Activated naive CD4-positive, alpha-beta T cell treated with anti-CD3 and anti-CD28 coated beads for 36 hours (primary cell): ENCODE measurements around the gene MINDY3. TPM values are rescaled to one million over a fixed set of nuclear protein-coding genes. Genes with fewer than 3 reads are reported as not detected.
"Not testable (repeated sequence)": the region's sequence is repeated elsewhere in the genome, so short reads cannot be mapped to it uniquely, and the experiment has no call there.

Experiments used
- CTCF ChIA-PET: fragments of 350-600 bp; sonication (Branson Sonifier 250); formaldehyde crosslinking; loops from one replicate; lab custom pipeline; 2021; ENCODE audit warnings: antibody characterized with exemption; lab: Charles Lee
- DNase-seq: peaks from one replicate; pipeline ENCODE4 v3.0.0-alpha.2; 2020
- H3K27ac Mint-ChIP-seq: one replicate; pipeline ENCODE4 v1.8.0; 2021; ENCODE audit warnings: mild to moderate bottlenecking, mixed read lengths
- H3K27me3 Mint-ChIP-seq: one replicate; pipeline ENCODE4 v1.8.0; 2021; ENCODE audit warnings: low read depth, mixed read lengths
- H3K36me3 Mint-ChIP-seq: one replicate; pipeline ENCODE4 v1.8.0; 2021; ENCODE audit warnings: low read depth, mixed read lengths
- H3K4me1 Mint-ChIP-seq: one replicate; pipeline ENCODE4 v1.8.0; 2021; ENCODE audit warnings: low read depth, mixed read lengths
- H3K4me3 Mint-ChIP-seq: one replicate; pipeline ENCODE4 v1.8.0; 2021; ENCODE audit warnings: mild to moderate bottlenecking, moderate library complexity, mixed read lengths
- H3K9me3 Mint-ChIP-seq: one replicate; pipeline ENCODE4 v1.8.0; 2021; ENCODE audit warnings: mixed read lengths
- intact Hi-C: fragments of 100-400 bp; cut with micrococcal nuclease; formaldehyde crosslinking; loops from one replicate; pipeline ENCODE4 v1.15.1; 2023
- total RNA-seq, 2 experiments: library from RNA; stranded (reverse); gene quantifications; one replicate each; pipeline ENCODE4 v1.2.3, GENCODE V29; 2021

The MINDY3 gene
- 10 to 100 TPM in 1 of 2 experiments, 1 to 10 TPM in 1; 9.0 to 12.0 TPM for total RNA-seq

GRCh38 chr10:15859906-15860691 lies at the start of gene MINDY3:
Gene MINDY3 (minus strand): TSS chr10:15860507. CDS start chr10:15860299, 208 bp downstream.
- Mint-ChIP-seq H3K27ac (peak within 1 kb of the TSS; percentile 90), H3K4me1 (peaks cover 28% of the 10 kb centered on the region), H3K27me3 (peaks cover 9% of the 10 kb centered on the region), H3K9me3 (no peaks in the 10 kb centered on the region), H3K36me3 (peaks cover 7% of the 10 kb centered on the region), H3K4me3 (peak within 1 kb of the TSS; percentile 99)
- peak; percentile 89 for DNase-seq
- CTCF ChIA-PET, result interaction anchor here (0.9 to 2.0 kb wide), 2 partner anchors 11 to 68 kb away, joined by 3 to 7 read pairs; no protein-coding TSS in a partner anchor
- intact Hi-C loops, result loop anchor here (1.0 to 5.0 kb wide), 4 partner anchors 29 to 957 kb away; partner anchors contain the start of gene RSU1

DNA sequence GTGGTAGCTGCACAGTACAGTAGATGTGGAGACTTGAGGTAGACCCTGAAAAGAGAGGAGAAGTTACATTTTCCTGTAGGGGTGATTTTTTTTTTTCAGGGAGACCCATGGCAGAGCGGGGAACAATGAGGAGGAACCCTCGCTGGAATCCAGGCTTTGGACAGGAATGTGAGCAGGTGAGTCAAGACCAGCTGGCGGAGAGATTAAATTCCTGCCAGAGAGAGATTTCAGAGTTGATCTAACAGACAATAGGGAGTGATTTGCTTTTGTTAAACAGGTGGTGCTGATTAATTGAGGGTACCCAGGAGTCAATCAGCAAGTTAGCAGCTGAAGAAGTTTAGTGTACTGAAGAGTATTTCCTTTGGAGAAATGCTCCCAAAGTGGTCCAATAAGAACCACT lies 41.6 kb upstream of the MINDY3 start:
- no peaks in the 10 kb centered on the region for H3K4me1 Mint-ChIP-seq
- CTCF ChIA-PET, result interaction anchor here (0.6 to 1.7 kb wide), 13 partner anchors 9 to 911 kb away, joined by 3 to 10 read pairs (median 3); no protein-coding TSS in a partner anchor
- no peaks in the 10 kb centered on the region for H3K9me3 Mint-ChIP-seq
- DNase-seq, result no peak
- H3K27me3 Mint-ChIP-seq, result peaks cover 2% of the 10 kb centered on the region
- intact Hi-C loops, result loop anchor here (1.0 to 10.0 kb wide), 5 partner anchors 533 to 1355 kb away; partner anchors contain the start of gene PTER
- no peaks in the 10 kb centered on the region for H3K36me3 Mint-ChIP-seq
- no peak overlapping the region for H3K4me3 Mint-ChIP-seq
- no peak overlapping the region for H3K27ac Mint-ChIP-seq

GRCh38 chr10:15898046-15898445 lies 37.7 kb upstream of the MINDY3 start:
- H3K4me1 Mint-ChIP-seq, result no peaks in the 10 kb centered on the region
- no peaks in the 10 kb centered on the region for H3K36me3 Mint-ChIP-seq
- intact Hi-C loops, result no loop called here
- CTCF ChIA-PET, result no interaction called here
- DNase-seq, result no peak
- H3K27ac Mint-ChIP-seq, result no peak overlapping the region
- H3K9me3 Mint-ChIP-seq, result no peaks in the 10 kb centered on the region
- peaks cover 14% of the 10 kb centered on the region for H3K27me3 Mint-ChIP-seq
- H3K4me3 Mint-ChIP-seq, result no peak overlapping the region

- no peaks in the 10 kb centered on the region for H3K4me1 Mint-ChIP-seq
- H3K9me3 Mint-ChIP-seq, result no peaks in the 10 kb centered on the region
- peaks cover 20% of the 10 kb centered on the region for H3K27me3 Mint-ChIP-seq
- CTCF ChIA-PET, result no interaction called here
- no peak for DNase-seq
- H3K36me3 Mint-ChIP-seq, result no peaks in the 10 kb centered on the region
- intact Hi-C loops, result no loop called here
- H3K27ac Mint-ChIP-seq, result no peak overlapping the region
- no peak overlapping the region for H3K4me3 Mint-ChIP-seq
These were observed 37.0 kb upstream of the MINDY3 start for GRCh38 chr10:15897287-15897686.

DNA sequence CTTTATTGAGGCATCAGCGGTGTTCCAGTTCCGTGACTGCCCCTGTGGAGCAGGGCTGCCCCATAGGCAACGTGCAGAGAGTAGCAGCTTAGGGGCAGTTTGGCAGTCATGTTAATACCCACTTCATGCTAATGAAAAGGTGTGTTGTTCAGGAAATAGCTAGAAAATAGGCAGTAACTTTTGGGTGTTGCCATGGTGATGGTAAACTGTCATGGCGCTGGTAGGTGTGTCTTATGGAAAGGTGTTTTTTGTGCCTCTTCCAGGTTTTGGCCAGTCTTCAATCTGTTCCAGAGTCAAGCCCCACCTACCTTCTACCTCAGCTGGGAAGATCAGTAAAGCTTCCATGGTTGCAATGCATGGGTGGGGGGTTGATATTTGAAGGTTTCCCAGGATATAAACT lies 36.3 kb upstream of the MINDY3 start:
- peaks cover 20% of the 10 kb centered on the region for H3K27me3 Mint-ChIP-seq
- H3K4me3 Mint-ChIP-seq, result no peak overlapping the region

DNA sequence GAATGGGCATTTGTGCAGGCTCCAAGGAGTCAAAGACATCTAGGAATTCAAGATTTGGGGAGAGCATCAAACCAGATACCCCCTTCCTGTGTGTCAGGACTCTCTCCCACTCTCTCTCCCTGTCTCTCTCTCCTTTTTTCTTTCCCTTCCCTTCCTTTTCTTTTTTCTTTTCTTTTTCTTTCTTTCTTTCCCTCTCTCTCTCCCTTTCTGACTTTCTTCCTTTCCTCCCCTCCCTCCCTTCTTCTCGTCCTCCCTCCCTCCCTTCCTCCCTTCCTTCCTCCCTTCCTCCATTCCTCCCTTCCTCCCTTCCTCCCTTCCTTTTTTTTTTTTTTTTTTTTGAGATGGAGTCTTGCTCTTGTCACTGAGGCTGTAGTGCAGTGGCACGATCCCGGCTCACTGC lies 24.1 kb upstream of the MINDY3 start:
- intact Hi-C loops, result no loop called here
- CTCF ChIA-PET, result no interaction called here
- no peak overlapping the region for H3K4me3 Mint-ChIP-seq
- H3K9me3 Mint-ChIP-seq, result no peaks in the 10 kb centered on the region
- H3K27me3 Mint-ChIP-seq, result peaks cover 15% of the 10 kb centered on the region
- H3K36me3 Mint-ChIP-seq, result no peaks in the 10 kb centered on the region
- H3K27ac Mint-ChIP-seq, result no peak overlapping the region
- no peaks in the 10 kb centered on the region for H3K4me1 Mint-ChIP-seq
- DNase-seq, result no peak

More for the DNA sequence above, 36.3 kb upstream of the MINDY3 start:
- intact Hi-C loops, result no loop called here
- DNase-seq, result no peak
- H3K9me3 Mint-ChIP-seq, result no peaks in the 10 kb centered on the region
- no peaks in the 10 kb centered on the region for H3K36me3 Mint-ChIP-seq
- CTCF ChIA-PET, result no interaction called here
- H3K27ac Mint-ChIP-seq, result no peak overlapping the region
- H3K4me1 Mint-ChIP-seq, result no peaks in the 10 kb centered on the region

- no peaks in the 10 kb centered on the region for H3K36me3 Mint-ChIP-seq
- intact Hi-C loops, result no loop called here
- no peaks in the 10 kb centered on the region for H3K9me3 Mint-ChIP-seq
- DNase-seq, result no peak
- CTCF ChIA-PET, result interaction anchor here (0.6 to 0.7 kb wide), 2 partner anchors 24 to 64 kb away, joined by 3 read pairs; no protein-coding TSS in a partner anchor
- H3K27ac Mint-ChIP-seq, result no peak overlapping the region
- H3K27me3 Mint-ChIP-seq, result peaks cover 23% of the 10 kb centered on the region
- H3K4me3 Mint-ChIP-seq, result no peak overlapping the region
- H3K4me1 Mint-ChIP-seq, result no peaks in the 10 kb centered on the region
These were observed 21.2 kb upstream of the MINDY3 start for GRCh38 chr10:15881542-15881941.

DNA sequence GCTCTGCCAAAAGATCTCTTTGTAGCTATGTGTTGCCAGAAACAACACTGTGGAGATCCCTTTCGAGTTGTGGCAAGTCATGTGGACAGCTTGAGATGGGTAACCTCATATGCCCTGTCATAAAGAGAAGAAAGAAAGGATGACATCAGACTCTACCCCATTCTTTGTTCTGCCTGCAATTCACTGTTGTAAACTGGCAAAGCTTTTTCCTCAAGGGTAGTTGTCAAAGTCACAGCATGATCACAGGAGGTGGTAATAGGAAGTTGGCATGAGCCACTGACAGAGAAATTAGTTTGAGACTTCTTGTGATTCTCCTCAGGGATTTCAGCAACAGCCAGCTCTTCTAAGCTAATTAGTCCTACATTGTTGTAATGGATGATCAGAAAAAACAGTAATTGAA lies 19.4 kb upstream of the MINDY3 start:
- intact Hi-C loops, result loop anchor here (1.0 kb wide), 3 partner anchors 666 to 930 kb away; no protein-coding TSS in a partner anchor
- Mint-ChIP-seq H3K36me3 (no peaks in the 10 kb centered on the region), H3K27me3 (peaks cover 37% of the 10 kb centered on the region), H3K9me3 (no peaks in the 10 kb centered on the region), H3K4me3 (no peak overlapping the region), H3K4me1 (no peaks in the 10 kb centered on the region), H3K27ac (no peak overlapping the region)
- DNase-seq, result no peak
- CTCF ChIA-PET, result interaction anchor here (0.5 to 1.6 kb wide), 3 partner anchors 11 to 118 kb away, joined by 3 to 8 read pairs (median 6); no protein-coding TSS in a partner anchor

GRCh38 chr10:15879058-15879457 lies 18.8 kb upstream of the MINDY3 start:
- Mint-ChIP-seq H3K9me3 (no peaks in the 10 kb centered on the region), H3K27me3 (peaks cover 42% of the 10 kb centered on the region), H3K4me3 (no peak overlapping the region), H3K4me1 (no peaks in the 10 kb centered on the region), H3K36me3 (peaks cover 1% of the 10 kb centered on the region), H3K27ac (no peak overlapping the region)
- CTCF ChIA-PET, result interaction anchor here (0.5 to 1.6 kb wide), 3 partner anchors 11 to 118 kb away, joined by 3 to 8 read pairs (median 6); no protein-coding TSS in a partner anchor
- intact Hi-C loops, result loop anchor here (1.0 kb wide), 3 partner anchors 666 to 930 kb away; no protein-coding TSS in a partner anchor
- no peak for DNase-seq

DNA sequence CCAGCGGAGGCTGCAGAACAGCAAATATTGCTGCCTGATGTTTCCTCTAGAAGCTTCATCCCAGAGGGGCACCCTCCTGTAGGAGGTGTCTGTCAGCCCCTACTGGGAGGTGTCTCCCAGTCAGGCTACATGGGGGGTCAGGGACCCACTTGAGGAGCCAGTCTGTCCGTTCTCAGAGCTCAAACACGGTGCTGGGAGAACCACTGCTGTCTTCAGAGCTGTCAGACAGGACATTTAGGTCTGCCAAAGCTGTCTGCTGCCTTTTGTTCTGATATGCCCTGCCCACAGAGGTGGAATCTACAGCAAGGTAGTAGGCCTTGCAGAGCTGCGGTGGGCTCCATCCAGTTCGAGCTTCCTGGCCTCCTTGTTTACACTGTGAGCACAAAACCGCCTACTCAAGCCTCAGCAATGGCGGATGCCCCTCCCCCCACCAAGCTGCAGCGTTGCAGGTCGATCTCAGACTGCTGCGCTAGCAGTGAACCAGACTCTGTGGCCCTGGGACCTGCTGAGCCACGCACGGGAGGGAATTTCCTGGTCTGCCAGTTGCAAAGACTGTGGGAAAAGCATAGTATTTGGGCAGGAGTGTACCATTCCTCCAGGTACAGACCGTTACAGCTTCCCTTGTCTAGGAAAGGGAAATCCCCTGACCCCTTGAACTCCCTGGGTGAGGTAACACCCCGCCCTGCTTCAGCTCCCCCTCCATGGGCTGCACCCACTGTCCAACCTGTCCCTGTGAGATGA lies 17.7 kb upstream of the MINDY3 start:
- Mint-ChIP-seq H3K4me1 (no peaks in the 10 kb centered on the region), H3K27ac (no peak overlapping the region), H3K9me3 (peaks cover 2% of the 10 kb centered on the region), H3K27me3 (peaks cover 53% of the 10 kb centered on the region), H3K4me3 (no peak overlapping the region), H3K36me3 (peaks cover 1% of the 10 kb centered on the region)
- CTCF ChIA-PET, result no interaction called here
- intact Hi-C loops, result no loop called here
- no peak for DNase-seq

DNA sequence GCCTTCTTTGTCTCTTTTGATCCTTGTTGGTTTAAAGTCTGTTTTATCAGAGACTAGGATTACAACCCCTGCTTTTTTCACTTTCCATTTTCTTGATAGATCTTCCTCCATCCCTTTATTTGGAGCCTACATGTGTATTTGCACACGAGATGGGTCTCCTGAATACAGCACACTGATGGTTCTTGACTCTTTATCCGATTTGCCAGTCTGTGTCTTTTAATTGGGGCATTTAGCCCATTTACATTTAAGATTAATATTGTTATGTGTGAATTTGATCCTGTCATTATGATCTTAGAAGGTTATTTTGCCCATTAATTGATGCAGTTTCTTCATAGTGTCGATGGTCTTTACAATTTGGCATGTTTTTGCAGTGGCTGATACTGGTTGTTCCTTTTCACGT lies 16.0 kb upstream of the MINDY3 start:
- H3K27me3 Mint-ChIP-seq, result peaks cover 60% of the 10 kb centered on the region

GRCh38 chr10:15872645-15873044 lies 12.3 kb upstream of the MINDY3 start:
- H3K36me3 Mint-ChIP-seq, H3K9me3 Mint-ChIP-seq, CTCF ChIA-PET: not testable (repeated sequence)

More for the DNA sequence above, 16.0 kb upstream of the MINDY3 start:
- H3K36me3 Mint-ChIP-seq, CTCF ChIA-PET, H3K4me1 Mint-ChIP-seq, DNase-seq, H3K27ac Mint-ChIP-seq, intact Hi-C loops, H3K9me3 Mint-ChIP-seq, H3K4me3 Mint-ChIP-seq: not testable (repeated sequence)

More at GRCh38 chr10:15872645-15873044, 12.3 kb upstream of the MINDY3 start:
- intact Hi-C loops, H3K27ac Mint-ChIP-seq, H3K4me1 Mint-ChIP-seq, H3K4me3 Mint-ChIP-seq, DNase-seq: not testable (repeated sequence)
- H3K27me3 Mint-ChIP-seq, result peaks cover 65% of the 10 kb centered on the region
